ENCODE measurements around the gene DCUN1D1.

- TF ChIP-seq EP300 (IDR thresholded peaks at IDR 0.05) (no peak), POLR2A (IDR thresholded peaks at IDR 0.05; ENCODE audit: low read depth) (no peak), POLR2AphosphoS5 (IDR thresholded peaks at IDR 0.05) (no peak)
Observed at GRCh38 chr3:182902236-182902635, 78.1 kb downstream of the DCUN1D1 start.

Measured in esophagus muscularis mucosa (tissue), 3 donors.